NT2/D1 (cell line): ENCODE measurements around the gene IL2RA.
A peak's percentile ranks its signal among the peaks of the same experiment; 100 is the strongest.

Experiments used
- DNase-seq: peaks from one replicate; pipeline ENCODE4 v3.0.0-alpha.2; 2011; ENCODE audit warnings: low read depth, low spot score
- H3K27me3 ChIP-seq: 2 replicates; pipeline ENCODE4 v1.6.0; 2011; ENCODE audit warnings: mild to moderate bottlenecking; ENCODE audit not compliant: insufficient read length, insufficient read depth
- H3K36me3 ChIP-seq: 2 replicates; pipeline ENCODE4 v1.6.1; 2011; ENCODE audit warnings: mild to moderate bottlenecking, low read length, mixed read lengths; ENCODE audit not compliant: insufficient read depth, insufficient read length
- H3K4me1 ChIP-seq: 2 replicates; pipeline ENCODE4 v1.5.1; 2011; ENCODE audit not compliant: insufficient read depth, insufficient read length
- H3K4me3 ChIP-seq: 2 replicates; pipeline ENCODE4 v1.5.1; 2011; ENCODE audit warnings: low read depth; ENCODE audit not compliant: insufficient read length
- H3K9ac ChIP-seq: 2 replicates; pipeline ENCODE4 v1.6.0; 2011; ENCODE audit warnings: low read depth; ENCODE audit not compliant: insufficient read length
- H3K9me3 ChIP-seq: 2 replicates; pipeline ENCODE4 v1.5.1; 2011; ENCODE audit warnings: mild to moderate bottlenecking, low read length; ENCODE audit not compliant: insufficient read depth
- SUZ12 ChIP-seq: IDR thresholded peaks from 2 replicates; pipeline ENCODE4 v1.6.1; 2011; ENCODE audit not compliant: insufficient read length, insufficient read depth; ENCODE audit errors: extremely low read depth
- YY1 ChIP-seq: IDR thresholded peaks from 2 replicates; pipeline ENCODE4 v1.6.1; 2011; ENCODE audit not compliant: insufficient read length, insufficient read depth
- ZNF274 ChIP-seq: IDR thresholded peaks from 2 replicates; pipeline ENCODE4 v1.6.1; 2011; ENCODE audit warnings: mild to moderate bottlenecking, low read depth, low read length

Gene IL2RA

DNA sequence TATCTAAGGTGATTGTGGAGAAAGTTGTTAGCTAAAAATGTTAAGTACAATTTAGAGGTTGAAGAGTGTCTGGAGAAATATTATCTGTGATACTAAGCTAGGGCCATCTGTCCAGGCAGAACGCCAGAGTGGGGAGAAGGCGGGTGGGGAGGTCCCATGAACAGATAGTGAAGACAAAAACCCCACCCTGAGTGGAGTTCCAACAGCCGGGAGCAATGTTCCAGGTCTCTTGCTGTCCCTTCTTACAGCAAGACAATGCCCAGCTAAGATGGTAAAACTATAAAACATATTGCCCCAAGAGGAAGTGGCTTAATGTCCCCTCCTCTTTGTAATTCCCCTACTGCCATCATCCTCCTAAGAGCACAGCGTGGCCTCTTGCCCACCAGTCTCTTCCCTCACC, 74.4 kb downstream of the IL2RA start:
- DNase-seq, result no peak
- Histone ChIP-seq H3K4me1 (no peaks in the 10 kb centered on the region), H3K9me3 (peaks cover 11% of the 10 kb centered on the region), H3K4me3 (no peak overlapping the region), H3K9ac (no peak overlapping the region), H3K27me3 (no peaks in the 10 kb centered on the region), H3K36me3 (no peaks in the 10 kb centered on the region)
- TF ChIP-seq YY1, result no peak
- no peak for TF ChIP-seq SUZ12
- TF ChIP-seq ZNF274, result no peak

GRCh38 chr10:5985029-5985428, 77.1 kb downstream of the IL2RA start:
- TF ChIP-seq SUZ12, result no peak
- no peaks in the 10 kb centered on the region for H3K9me3 ChIP-seq
- H3K9ac ChIP-seq, result no peak overlapping the region
- no peaks in the 10 kb centered on the region for H3K36me3 ChIP-seq
- no peaks in the 10 kb centered on the region for H3K4me1 ChIP-seq
- H3K27me3 ChIP-seq, result no peaks in the 10 kb centered on the region
- no peak overlapping the region for H3K4me3 ChIP-seq
- no peak for DNase-seq

DNA sequence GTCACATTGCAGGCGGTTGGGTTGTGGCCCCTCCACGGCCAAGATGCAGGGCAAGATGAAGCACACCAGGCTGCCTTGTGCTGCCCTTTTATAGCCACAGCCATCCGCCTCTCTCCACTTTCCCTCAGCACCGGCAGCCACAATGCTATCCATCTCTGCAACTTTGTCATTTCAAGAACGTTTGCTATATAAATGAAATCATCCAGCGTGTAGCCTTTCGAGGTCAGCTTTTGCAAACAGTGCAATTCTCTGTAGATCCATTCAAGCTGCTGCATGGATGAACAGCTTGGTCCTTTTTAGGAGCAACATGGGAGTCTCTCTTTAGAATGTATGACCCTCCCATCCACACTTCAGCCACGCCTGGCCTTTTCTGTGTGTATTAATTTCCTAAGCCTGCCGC, 78.4 kb downstream of the IL2RA start:
- no peak for TF ChIP-seq YY1
- H3K27me3 ChIP-seq, result peaks cover 10% of the 10 kb centered on the region
- H3K9ac ChIP-seq, result no peak overlapping the region
- H3K4me3 ChIP-seq, result no peak overlapping the region
- no peaks in the 10 kb centered on the region for H3K4me1 ChIP-seq
- H3K9me3 ChIP-seq, result no peaks in the 10 kb centered on the region
- no peaks in the 10 kb centered on the region for H3K36me3 ChIP-seq
- no peak for DNase-seq

DNA sequence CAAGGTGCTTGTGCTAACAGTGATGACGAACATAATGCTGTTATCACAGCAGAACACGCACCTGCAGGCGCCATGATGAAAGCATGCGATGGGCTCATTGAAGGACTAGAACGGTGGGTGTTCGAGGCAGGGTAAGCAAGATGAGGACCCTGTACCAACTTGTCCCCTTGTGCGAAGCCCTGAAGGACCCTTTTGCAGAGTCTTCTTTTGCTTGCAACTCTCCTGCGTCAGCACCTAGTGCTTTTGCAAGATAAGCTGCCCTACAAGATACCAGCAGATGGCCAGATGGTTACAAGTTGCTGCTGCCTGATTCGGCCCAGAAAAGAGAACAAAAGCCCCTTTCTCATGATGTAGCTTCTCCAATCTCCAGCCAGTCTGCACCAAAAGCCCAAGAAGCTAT, 80.6 kb downstream of the IL2RA start:
- Histone ChIP-seq H3K4me3 (no peak overlapping the region), H3K9ac (no peak overlapping the region), H3K27me3 (peaks cover 31% of the 10 kb centered on the region), H3K9me3 (no peaks in the 10 kb centered on the region), H3K4me1 (no peaks in the 10 kb centered on the region), H3K36me3 (no peaks in the 10 kb centered on the region)
- TF ChIP-seq YY1 (no peak), SUZ12 (no peak), ZNF274 (no peak)
- no peak for DNase-seq

GRCh38 chr10:5978230-5978489, 84.0 kb downstream of the IL2RA start:
- peak overlapping the region; percentile 56 for H3K4me3 ChIP-seq
- H3K9ac ChIP-seq, result no peak overlapping the region
- H3K36me3 ChIP-seq, result no peaks in the 10 kb centered on the region
- no peaks in the 10 kb centered on the region for H3K9me3 ChIP-seq
- TF ChIP-seq YY1 (no peak), SUZ12 (no peak), ZNF274 (no peak)
- no peak for DNase-seq
- H3K27me3 ChIP-seq, result peaks cover 48% of the 10 kb centered on the region
- H3K4me1 ChIP-seq, result no peaks in the 10 kb centered on the region

DNA sequence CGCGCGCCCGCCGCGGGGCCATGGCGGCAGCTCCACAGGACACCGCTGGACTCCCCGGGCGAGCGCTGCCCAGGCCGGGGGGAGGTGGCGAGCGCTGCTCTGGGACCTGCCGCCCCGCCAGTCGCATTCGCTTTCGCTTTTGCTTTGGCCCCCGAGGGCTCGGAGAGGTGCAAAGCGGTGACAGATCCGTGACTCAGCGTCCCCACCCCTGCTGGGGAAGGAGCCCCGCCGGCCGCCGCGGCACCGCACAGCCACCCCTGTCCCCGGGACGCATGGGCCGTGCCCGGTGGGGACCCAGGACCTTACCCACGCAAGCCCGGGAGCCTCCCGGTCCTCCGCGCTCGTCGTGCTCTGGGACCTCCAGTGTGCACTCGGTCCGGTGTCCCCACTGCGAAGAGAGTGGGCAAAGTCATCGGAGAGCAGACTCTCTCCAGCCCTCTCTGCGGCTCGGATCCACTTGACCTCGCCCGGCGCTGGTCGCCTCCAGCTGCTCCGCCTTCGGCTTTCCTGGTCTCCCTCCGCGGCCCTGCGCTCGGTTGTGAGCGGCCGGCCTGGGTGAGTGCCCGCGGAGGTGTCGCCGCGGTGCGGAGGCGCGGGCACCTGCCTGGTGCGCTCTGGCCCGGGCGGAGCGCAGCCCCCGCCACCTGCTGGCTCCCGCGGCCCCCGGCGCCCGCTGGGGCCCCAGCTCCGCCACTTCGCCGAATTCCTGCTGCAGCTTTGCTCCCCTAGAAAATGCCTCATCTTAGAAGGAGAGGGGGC, 84.5 kb downstream of the IL2RA start, which contains the start of gene IL15RA:
TSS of gene IL15RA (minus strand) at position 73 of the 759 bp plus-strand sequence. CDS start at position 22, 51 bp downstream.
- no peak for DNase-seq
- TF ChIP-seq ZNF274 (no peak), YY1 (no peak), SUZ12 (no peak)
- peak within 1 kb of the TSS; percentile 56 for H3K4me3 ChIP-seq
- peaks cover 48% of the 10 kb centered on the region for H3K27me3 ChIP-seq
- H3K9me3 ChIP-seq, result no peaks in the 10 kb centered on the region
- H3K9ac ChIP-seq, result peak within 1 kb of the TSS; percentile 79
- no peaks in the 10 kb centered on the region for H3K36me3 ChIP-seq
- H3K4me1 ChIP-seq, result no peaks in the 10 kb centered on the region

DNA sequence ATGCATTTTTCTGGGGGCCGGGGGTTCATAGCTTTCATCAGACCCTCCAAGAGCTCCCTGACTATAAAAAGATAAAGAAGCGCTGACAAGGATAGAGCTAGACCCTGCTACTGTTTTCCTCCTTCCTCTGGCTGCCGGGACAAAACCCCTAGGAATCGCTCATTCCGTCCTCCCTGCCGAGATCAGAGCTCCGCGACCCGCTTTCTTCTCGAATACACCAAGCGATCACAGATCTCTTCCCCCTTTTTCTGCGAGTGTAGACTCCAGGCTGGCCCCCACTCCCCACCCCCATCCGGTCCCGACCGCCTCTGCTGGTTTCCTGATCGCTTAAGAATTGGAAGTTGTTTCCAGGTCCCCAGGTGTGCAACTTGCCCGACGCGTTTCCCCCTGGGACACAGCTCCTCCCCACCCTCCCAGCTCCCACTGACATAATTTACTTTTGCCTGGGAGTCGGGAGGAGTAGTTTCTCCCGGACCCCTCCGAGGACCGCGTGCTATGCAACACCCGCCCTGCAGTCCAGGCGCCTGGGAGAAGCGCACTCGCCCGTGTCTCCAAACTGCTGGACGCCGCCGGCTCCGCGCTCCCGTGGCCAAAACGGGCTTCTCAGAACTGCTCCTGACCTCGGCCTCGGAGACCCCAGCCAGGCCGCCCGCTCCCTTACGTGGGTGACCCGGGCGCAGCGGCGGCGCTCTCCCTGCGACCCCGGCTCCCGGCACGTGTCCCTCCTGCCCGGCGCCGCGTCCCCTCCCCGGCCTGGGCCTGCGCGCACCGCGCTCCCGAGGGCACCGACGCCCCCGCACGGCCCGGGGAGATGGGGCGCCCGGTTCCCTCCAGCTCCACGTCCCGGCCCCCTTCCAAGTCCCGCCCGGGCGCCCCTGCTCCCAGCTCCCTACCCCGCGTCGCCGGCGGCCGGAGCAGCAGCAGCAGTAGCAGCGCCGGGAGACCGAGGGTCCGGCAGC, 85.4 kb downstream of the IL2RA start:
- Histone ChIP-seq H3K27me3 (peaks cover 51% of the 10 kb centered on the region), H3K9me3 (no peaks in the 10 kb centered on the region), H3K4me3 (peak overlapping the region; percentile 56), H3K9ac (peak overlapping the region; percentile 79), H3K4me1 (no peaks in the 10 kb centered on the region), H3K36me3 (no peaks in the 10 kb centered on the region)
- TF ChIP-seq SUZ12 (peak; percentile 15), ZNF274 (no peak), YY1 (no peak)
- DNase-seq, result no peak
